GM19193 (cell line): ENCODE results near the gene CSPG4.

Experiments used
- POLR2A ChIP-seq: IDR thresholded peaks from 4 replicates; pipeline ENCODE4 v1.6.1; 2011; ENCODE audit not compliant: insufficient read depth, insufficient read length; ENCODE audit errors: extremely low read depth

Gene CSPG4

GRCh38 chr15:75651810-75652543, 60.7 kb downstream of the CSPG4 start:
- TF ChIP-seq POLR2A: no peak

- TF ChIP-seq POLR2A: no peak
These were observed 61.5 kb downstream of the CSPG4 start for GRCh38 chr15:75650908-75651809.

- TF ChIP-seq POLR2A: no peak
These were observed 62.8 kb downstream of the CSPG4 start for GRCh38 chr15:75649848-75650247.

GRCh38 chr15:75649045-75649761, 63.4 kb downstream of the CSPG4 start:
- no peak for TF ChIP-seq POLR2A

GRCh38 chr15:75648156-75649000, 64.3 kb downstream of the CSPG4 start:
- TF ChIP-seq POLR2A: no peak

GRCh38 chr15:75647370-75648155, 65.1 kb downstream of the CSPG4 start, which contains the start of gene SNX33:
Gene SNX33 (plus strand): TSS chr15:75647912. CDS start chr15:75649103, 1,191 bp downstream.
- TF ChIP-seq POLR2A: peak; percentile 30

- no peak for TF ChIP-seq POLR2A
These were observed 65.7 kb downstream of the CSPG4 start for GRCh38 chr15:75646944-75647364.

- no peak for TF ChIP-seq POLR2A
These were observed 66.3 kb downstream of the CSPG4 start for GRCh38 chr15:75646112-75646943.

GRCh38 chr15:75644376-75644775, 68.3 kb downstream of the CSPG4 start:
- no peak for TF ChIP-seq POLR2A

GRCh38 chr15:75641603-75642002, 71.0 kb downstream of the CSPG4 start:
- no peak for TF ChIP-seq POLR2A

- TF ChIP-seq POLR2A: no peak
These were observed 71.5 kb downstream of the CSPG4 start for GRCh38 chr15:75641179-75641503.

- no peak for TF ChIP-seq POLR2A
These were observed 72.0 kb downstream of the CSPG4 start for GRCh38 chr15:75640483-75641178.

GRCh38 chr15:75639709-75640482, 72.8 kb downstream of the CSPG4 start, which contains the start of gene IMP3:
Gene IMP3 (minus strand): TSS chr15:75640224. CDS start chr15:75640168, 56 bp downstream.
- TF ChIP-seq POLR2A: peak; percentile 99
